ENCODE measurements around the gene POLR1B. TPM values are rescaled to one million over a fixed set of nuclear protein-coding genes. Genes with fewer than 3 reads are reported as not detected.

POLR1B gene
- total and polyA plus RNA-seq, 2 experiments from 2014 or later: 9.8 to 16.5 TPM

GRCh38 chr2:112597537-112598322 lies 55.5 kb downstream of the POLR1B start:
- Histone ChIP-seq H3K9me3 (ENCODE audit: low read depth) (no peaks in the 10 kb centered on the region), H3K4me3 (no peak overlapping the region), H3K9me2 (ENCODE audit: insufficient read depth) (no peaks in the 10 kb centered on the region), H3K79me2 (ENCODE audit: insufficient read depth) (no peaks in the 10 kb centered on the region), H3K4me1 (ENCODE audit: insufficient read depth) (peaks cover 16% of the 10 kb centered on the region), H3K9ac (no peak overlapping the region), H3K4me2 (ENCODE audit: unreplicated experiment) (no peak overlapping the region), H3K36me3 (ENCODE audit: low read depth) (no peaks in the 10 kb centered on the region), H3F3A (ENCODE audit: insufficient read depth) (0 out of 2 replicates have a peak, but pooled peaks cover 6% of the 10 kb centered on the region), H4K20me1 (ENCODE audit: insufficient read depth) (no peaks in the 10 kb centered on the region), H3K27me3 (replicated peaks; ENCODE audit: insufficient read depth) (no peaks in the 10 kb centered on the region), H3K27ac (no peak overlapping the region), H2AFZ (no peak overlapping the region)
- TF ChIP-seq EZH2phosphoT487 (IDR thresholded peaks at IDR 0.05; ENCODE audit: insufficient read depth, low read depth) (no peak), EZH2 (IDR thresholded peaks at IDR 0.05; ENCODE audit: insufficient read depth, poor library complexity, severe bottlenecking) (no peak)
- WGBS, 2 experiments (ENCODE audit: low coverage in 1 of 2, low lambda C conversion rate in 2 of 2, missing lambda C conversion rate in 2 of 2): 91 to 96% methylated on average over 10 of the region's 10 CpGs
- no peak for DNase-seq
- in situ Hi-C loops (cut with MboI): no loop called here

- TF ChIP-seq EZH2 (IDR thresholded peaks at IDR 0.05; ENCODE audit: insufficient read depth, poor library complexity, severe bottlenecking) (no peak), EZH2phosphoT487 (IDR thresholded peaks at IDR 0.05; ENCODE audit: insufficient read depth, low read depth) (no peak)
- Histone ChIP-seq H3F3A (ENCODE audit: insufficient read depth) (0 out of 2 replicates have a peak, but pooled peaks cover 6% of the 10 kb centered on the region), H3K9me3 (ENCODE audit: low read depth) (no peaks in the 10 kb centered on the region), H3K27ac (no peak overlapping the region), H3K9me2 (ENCODE audit: insufficient read depth) (no peaks in the 10 kb centered on the region), H3K9ac (peak overlapping the region; percentile 3), H3K4me2 (ENCODE audit: unreplicated experiment) (peak overlapping the region; percentile 63), H4K20me1 (ENCODE audit: insufficient read depth) (no peaks in the 10 kb centered on the region), H2AFZ (peak overlapping the region; percentile 96), H3K27me3 (replicated peaks; ENCODE audit: insufficient read depth) (no peaks in the 10 kb centered on the region), H3K4me1 (ENCODE audit: insufficient read depth) (peaks cover 16% of the 10 kb centered on the region), H3K79me2 (ENCODE audit: insufficient read depth) (no peaks in the 10 kb centered on the region), H3K4me3 (peak overlapping the region; percentile 17; the same call in 1 of the 2 replicates), H3K36me3 (ENCODE audit: low read depth) (no peaks in the 10 kb centered on the region)
- in situ Hi-C loops (cut with MboI): loop anchor here (25.0 kb wide), 1 partner anchor 337 kb away; no protein-coding TSS in a partner anchor
- DNase-seq: no peak
- 66 to 67% methylated on average over 3 of the region's 3 CpGs for WGBS, 2 experiments (ENCODE audit: low coverage in 1 of 2, low lambda C conversion rate in 2 of 2, missing lambda C conversion rate in 2 of 2)
Measured at GRCh38 chr2:112600634-112601033, 58.4 kb downstream of the POLR1B start.

GRCh38 chr2:112601754-112602153 lies 59.5 kb downstream of the POLR1B start:
- Histone ChIP-seq H3K79me2 (ENCODE audit: insufficient read depth) (no peaks in the 10 kb centered on the region), H3K9me3 (ENCODE audit: low read depth) (no peaks in the 10 kb centered on the region), H3K4me2 (ENCODE audit: unreplicated experiment) (no peak overlapping the region), H3K36me3 (ENCODE audit: low read depth) (no peaks in the 10 kb centered on the region), H3F3A (ENCODE audit: insufficient read depth) (0 out of 2 replicates have a peak, but pooled peaks cover 6% of the 10 kb centered on the region), H3K4me1 (ENCODE audit: insufficient read depth) (peaks cover 16% of the 10 kb centered on the region), H3K4me3 (no peak overlapping the region), H2AFZ (no peak overlapping the region), H3K9ac (no peak overlapping the region), H3K9me2 (ENCODE audit: insufficient read depth) (no peaks in the 10 kb centered on the region), H4K20me1 (ENCODE audit: insufficient read depth) (no peaks in the 10 kb centered on the region), H3K27me3 (replicated peaks; ENCODE audit: insufficient read depth) (no peaks in the 10 kb centered on the region), H3K27ac (no peak overlapping the region)
- in situ Hi-C loops (cut with MboI): loop anchor here (25.0 kb wide), 1 partner anchor 336 kb away; no protein-coding TSS in a partner anchor
- 93 to 98% methylated on average over 3 of the region's 3 CpGs for WGBS, 2 experiments (ENCODE audit: low coverage in 1 of 2, low lambda C conversion rate in 2 of 2, missing lambda C conversion rate in 2 of 2)
- TF ChIP-seq EZH2phosphoT487 (IDR thresholded peaks at IDR 0.05; ENCODE audit: insufficient read depth, low read depth): no peak
- TF ChIP-seq EZH2 (IDR thresholded peaks at IDR 0.05; ENCODE audit: insufficient read depth, poor library complexity, severe bottlenecking): no peak
- no peak for DNase-seq

- Histone ChIP-seq H4K20me1 (ENCODE audit: insufficient read depth) (no peaks in the 10 kb centered on the region), H3K27me3 (replicated peaks; ENCODE audit: insufficient read depth) (no peaks in the 10 kb centered on the region), H3K79me2 (ENCODE audit: insufficient read depth) (no peaks in the 10 kb centered on the region), H3K36me3 (ENCODE audit: low read depth) (no peaks in the 10 kb centered on the region), H3K9me3 (ENCODE audit: low read depth) (no peaks in the 10 kb centered on the region), H3K4me3 (no peak overlapping the region), H3K4me1 (ENCODE audit: insufficient read depth) (peaks cover 16% of the 10 kb centered on the region), H3K27ac (no peak overlapping the region), H2AFZ (no peak overlapping the region), H3F3A (ENCODE audit: insufficient read depth) (0 out of 2 replicates have a peak, but pooled peaks cover 6% of the 10 kb centered on the region), H3K4me2 (ENCODE audit: unreplicated experiment) (no peak overlapping the region), H3K9ac (no peak overlapping the region), H3K9me2 (ENCODE audit: insufficient read depth) (no peaks in the 10 kb centered on the region)
- DNase-seq: no peak
- in situ Hi-C loops (cut with MboI): loop anchor here (25.0 kb wide), 1 partner anchor 334 kb away; no protein-coding TSS in a partner anchor
- TF ChIP-seq EZH2 (IDR thresholded peaks at IDR 0.05; ENCODE audit: insufficient read depth, poor library complexity, severe bottlenecking): no peak
- no peak for TF ChIP-seq EZH2phosphoT487 (IDR thresholded peaks at IDR 0.05; ENCODE audit: insufficient read depth, low read depth)
- 81 to 90% methylated on average over 3 of the region's 3 CpGs for WGBS, 2 experiments (ENCODE audit: low coverage in 1 of 2, low lambda C conversion rate in 2 of 2, missing lambda C conversion rate in 2 of 2)
Measured at GRCh38 chr2:112602917-112603316, 60.7 kb downstream of the POLR1B start.

Data from GM23248 (cell line).